NCI-H460 (cell line): ENCODE data around the gene ZMYM4. TPM values are rescaled to one million over a fixed set of nuclear protein-coding genes. Genes with fewer than 3 reads are reported as not detected.
"Not testable (repeated sequence)": the region's sequence is repeated elsewhere in the genome, so short reads cannot be mapped to it uniquely, and the experiment has no call there.

Experiments used
- DNase-seq: peaks from one replicate; pipeline ENCODE4 v3.0.0-alpha.2; 2016; ENCODE audit warnings: low read depth; ENCODE audit errors: extremely low read depth
- polyA plus RNA-seq: library from polyadenylated mRNA; depleted of rRNA; stranded (reverse); fragments of >200 nt; gene quantifications from 2 replicates; pipeline ENCODE4 v1.2.3, GENCODE V29; 2014; cell fraction: nucleus; rRNA removed
- total RNA-seq: library from RNA; depleted of rRNA; stranded (reverse); fragments of >200 nt; shearing (Covaris generic); gene quantifications from 2 replicates; pipeline ENCODE4 v1.2.3, GENCODE V29; 2014; rRNA removed

Gene ZMYM4
- 19.4 and 24.9 TPM in 2 replicates for total RNA-seq
- 9.4 and 11.6 TPM in 2 replicates for polyA plus RNA-seq

DNA sequence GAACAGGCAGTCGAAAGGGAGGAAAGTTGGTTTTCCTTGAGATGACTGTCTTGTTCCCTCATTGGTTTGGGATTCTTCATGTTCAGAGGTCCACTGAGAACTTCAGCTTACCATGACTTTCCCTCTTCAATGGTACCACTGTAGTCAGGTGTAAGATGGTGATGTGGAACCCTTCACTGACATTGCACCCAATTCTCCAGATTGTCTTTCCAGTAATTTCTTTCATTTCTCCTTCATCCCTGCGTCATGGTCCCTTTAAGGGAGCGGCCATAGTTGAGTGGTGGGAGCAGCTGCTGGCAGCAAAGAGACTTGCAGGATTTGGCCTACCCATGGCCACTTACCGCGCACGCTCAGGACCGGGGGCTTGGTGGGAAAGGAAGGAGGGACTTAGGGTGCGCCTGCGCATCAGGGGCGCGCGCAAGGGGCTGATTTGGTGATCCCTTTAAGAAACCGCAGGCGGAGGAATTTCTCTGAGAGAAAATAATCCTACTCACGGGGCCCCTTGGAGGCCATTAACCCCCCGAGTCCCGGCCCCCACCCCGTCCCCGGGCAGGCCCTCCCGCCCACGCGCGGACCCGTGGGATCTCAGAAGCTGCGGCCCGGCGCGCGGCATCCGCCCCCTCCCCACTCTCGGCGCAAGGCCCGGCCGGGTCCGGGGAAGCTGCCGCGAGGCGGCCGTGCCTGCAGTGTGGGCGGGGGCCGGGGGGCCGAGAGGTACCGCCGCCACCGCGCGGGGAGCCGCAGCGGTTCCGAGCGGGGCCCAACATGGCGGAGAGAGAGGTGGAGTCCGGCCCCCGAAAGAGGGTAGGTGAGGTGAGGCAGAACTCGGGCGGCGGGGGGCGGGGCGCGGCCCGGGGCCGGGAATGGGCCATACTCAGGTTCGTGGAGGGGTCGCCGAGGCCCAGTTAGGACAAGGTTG, at the start of gene ZMYM4:
TSS of gene ZMYM4 (plus strand) at position 428 of the 919 bp plus-strand sequence. CDS start at position 766, 338 bp downstream.
- peak; percentile 92 for DNase-seq

DNA sequence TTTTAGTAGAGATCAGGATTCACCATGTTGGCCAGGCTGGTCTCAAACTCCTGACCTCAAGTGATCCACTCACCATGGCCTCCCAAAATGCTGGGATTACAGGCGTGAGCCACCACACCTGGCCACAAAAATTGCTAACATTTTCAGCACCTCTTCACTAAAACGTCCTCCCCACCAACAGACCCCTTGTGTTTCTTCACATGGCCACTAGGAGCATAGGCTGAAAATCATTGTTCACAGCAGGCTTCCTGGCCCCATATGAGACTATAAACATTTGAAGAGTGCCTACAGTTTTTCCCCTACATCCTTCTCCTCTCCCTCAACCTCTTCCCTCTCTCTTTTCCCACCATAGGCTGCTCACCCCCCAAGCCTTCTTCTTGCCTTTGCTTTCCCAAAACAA, 47.5 kb upstream of the ZMYM4 start:
- DNase-seq, result no peak

DNA sequence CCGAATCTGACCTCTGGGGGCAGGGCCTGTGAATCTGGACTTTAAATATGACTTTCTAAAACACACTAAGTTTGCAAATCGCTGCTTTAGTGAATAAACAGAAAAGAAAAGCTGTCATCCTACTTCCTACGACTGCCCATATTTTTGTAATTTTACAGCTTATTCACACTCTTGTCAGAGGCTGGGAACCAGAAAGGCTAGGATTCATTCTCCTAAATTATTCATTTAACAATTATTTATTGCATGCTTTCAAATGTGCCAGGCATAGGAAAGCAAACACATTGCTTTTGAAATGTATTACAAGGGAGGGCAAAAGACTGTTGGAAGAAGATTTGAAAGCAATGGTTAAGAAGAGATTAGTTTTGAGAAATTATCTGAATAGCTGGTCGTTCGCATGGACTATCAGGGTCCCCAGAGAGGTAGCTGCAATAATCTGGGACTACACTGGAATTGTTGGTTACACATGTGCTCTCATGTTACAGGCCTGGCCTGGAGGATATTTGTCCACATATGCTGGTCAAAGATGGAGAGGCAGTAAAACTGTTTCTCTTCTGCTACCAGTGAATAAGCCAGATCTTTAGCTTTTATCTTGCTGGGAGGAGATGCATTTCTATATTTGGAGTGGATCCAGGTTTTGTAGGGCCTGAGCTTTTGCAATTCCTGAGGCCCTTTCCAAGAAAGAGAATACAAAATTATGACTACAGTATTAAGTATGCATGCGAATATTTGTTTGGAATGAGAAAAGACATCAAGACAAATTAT, 46.0 kb upstream of the ZMYM4 start:
- DNase-seq, result no peak

DNA sequence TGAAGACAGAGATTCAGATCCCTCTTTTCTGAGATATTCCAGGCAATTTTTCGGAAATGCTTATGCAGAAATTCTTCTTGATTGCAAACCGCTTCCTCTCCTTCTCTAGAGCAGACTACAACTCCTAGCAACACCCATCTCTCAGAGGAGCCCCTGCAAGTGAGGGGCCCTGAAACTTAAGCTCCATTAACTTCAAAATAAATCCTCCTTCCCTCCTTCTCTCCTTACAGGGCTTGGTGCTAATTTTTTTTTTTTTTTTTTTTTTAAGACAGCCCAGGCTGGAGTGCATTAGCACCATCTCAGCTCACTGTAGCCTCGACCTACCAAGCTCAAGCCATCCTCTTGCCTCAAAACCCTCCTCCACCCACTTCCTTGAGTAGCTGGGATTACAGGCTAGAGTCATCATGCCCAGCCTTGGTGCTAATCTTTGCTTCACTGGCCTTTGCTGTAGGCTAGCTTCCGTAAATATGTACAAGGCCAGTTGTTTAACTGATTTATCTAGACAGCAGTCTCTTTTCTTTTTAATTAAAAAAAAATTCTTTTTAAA, 45.4 kb upstream of the ZMYM4 start:
- DNase-seq, result no peak

DNA sequence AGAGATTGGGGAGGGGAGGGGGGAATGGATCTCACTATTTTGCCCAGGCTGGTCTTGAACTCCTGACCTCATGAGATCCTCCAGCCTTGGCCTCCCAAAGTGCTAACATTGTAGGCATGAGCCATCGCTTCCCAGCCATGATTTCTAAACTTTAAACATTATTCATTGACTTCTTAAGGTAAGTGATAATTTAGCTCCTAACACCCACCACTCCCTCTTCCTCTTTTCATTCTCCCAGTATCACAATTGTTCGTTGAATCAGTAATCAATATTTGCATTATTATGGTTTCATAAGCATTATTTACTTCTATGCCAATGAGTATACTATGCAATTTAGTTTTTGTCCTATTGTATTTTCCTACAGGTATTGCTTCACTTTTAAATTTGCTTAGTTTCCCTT, 42.0 kb upstream of the ZMYM4 start:
- DNase-seq, result no peak

DNA sequence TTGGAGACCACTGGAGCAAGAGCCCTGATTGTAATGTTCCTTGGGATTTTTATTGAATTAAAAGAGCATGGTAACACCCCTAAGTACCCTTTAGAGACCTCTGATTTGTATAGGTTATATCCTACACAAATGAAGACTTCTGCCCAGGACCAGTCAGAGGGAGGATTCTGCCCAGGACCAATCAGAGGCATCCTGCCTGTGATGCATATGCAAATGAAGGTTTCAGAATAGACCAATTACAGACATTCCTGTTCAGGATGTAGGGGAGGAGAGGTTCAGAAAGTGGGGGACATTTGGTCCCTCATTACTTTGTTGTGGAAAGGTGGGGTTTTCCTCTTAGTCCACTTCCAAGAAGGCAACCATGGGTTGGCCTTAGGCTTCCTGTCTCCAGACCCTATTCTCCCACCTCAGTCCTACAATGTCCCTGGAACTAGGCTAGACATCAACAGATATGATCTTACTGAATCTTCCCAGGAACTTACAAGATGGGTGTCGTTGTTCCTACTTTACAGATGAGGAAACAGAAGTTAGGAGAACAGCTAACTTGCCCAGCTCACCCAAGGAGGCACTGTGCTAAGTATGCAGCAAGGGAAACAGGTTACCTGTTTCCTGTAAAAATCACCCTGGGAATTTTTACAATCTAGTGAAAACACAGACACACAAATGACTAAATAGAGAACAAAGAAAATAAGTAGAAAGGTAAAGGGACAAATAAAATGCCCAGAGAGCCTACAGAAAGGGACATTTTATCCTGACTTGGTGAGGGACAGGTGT, 38.7 kb upstream of the ZMYM4 start:
- no peak for DNase-seq

DNA sequence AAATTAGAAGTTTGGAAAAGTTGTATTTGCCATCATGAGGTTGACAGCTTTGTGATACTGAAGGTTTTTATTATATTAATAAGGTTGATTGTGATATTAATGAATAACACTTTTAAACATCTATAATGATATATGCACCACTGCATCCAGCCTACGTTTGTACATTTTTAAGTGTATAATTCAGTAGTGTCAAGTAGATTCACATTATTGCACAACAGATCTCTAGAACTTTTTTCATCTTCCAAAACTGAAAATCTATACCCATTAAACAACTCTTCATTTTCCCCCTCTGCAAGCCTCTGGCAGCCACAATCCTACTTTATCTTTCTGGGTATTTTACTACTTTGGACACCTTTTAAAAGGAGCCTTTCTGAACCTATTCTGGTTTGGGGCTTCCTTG, 37.2 kb upstream of the ZMYM4 start:
- no peak for DNase-seq

DNA sequence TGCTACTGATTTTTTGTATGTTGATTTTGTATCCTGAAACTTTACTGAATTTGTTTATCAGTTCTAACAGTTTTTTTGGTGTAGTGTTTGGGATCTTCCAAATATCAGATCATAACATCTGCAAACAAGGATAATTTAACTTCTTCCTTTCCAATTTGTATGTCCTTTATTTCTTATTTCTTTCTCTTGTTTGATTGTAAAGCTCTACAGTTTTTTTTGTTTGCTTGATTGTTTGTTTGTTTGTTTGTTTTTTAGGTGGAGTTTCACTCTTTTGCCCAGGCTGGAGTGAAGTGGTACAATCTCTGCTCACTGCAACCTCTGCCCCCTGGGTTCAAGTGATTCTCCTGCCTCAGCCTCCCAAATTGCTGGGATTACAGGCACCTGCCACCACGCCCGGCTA, 31.7 kb upstream of the ZMYM4 start:
- DNase-seq, result not testable (repeated sequence)

DNA sequence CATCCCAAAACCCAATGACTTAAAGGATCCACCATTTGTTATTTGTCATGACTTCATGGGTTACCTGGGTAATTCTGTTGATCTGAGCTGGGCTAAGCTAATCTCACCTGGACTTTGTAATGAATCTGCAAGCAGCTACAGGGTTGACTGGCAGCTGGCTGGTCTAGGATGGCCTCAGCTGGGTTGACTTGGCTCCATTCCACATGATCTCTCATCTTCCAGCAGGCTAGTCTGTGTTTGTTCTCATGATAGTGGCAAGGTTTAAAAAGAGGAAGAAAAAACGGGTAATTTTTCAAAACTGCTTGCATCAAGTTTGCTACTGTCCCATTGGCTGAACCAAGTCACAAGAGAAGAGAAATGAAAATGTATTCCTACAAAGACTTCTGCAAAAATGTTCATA, 24.8 kb upstream of the ZMYM4 start:
- no peak for DNase-seq

DNA sequence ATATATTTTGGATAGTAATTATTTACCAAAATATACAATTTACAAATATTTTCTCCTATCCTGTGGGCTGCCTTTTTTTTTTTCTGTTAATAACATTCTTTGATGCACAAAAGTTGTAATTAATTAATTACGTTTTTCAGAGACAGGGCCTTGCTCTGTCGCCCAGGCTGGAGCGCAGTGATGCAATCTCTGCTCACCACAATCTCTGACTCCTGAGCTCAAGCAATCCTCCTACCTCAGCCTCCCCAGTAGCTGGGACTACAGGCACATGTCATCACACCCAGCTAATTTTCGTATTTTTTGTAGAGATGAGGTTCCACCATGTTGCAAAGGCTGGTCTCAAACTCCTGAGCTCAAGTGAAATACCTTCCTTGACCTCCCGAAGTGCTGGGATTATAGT, 21.3 kb upstream of the ZMYM4 start:
- no peak for DNase-seq

DNA sequence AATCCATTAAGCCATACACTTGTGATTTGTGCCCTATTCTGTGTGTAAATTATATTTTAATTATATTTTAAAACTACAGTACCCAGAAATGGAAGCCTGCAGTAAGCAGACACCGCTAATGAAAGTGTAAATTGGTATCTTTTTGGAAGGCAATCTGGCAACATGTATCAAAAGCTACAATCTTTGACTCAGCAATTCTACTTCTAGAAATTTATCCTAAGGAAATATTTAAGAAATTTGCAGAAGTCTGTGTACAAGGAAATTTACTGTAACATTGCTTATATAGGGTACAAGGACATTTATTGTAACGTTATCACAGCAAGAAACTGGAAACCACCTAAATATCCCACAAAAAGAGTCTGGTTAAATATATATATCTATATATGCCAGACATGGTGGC, 14.6 kb upstream of the ZMYM4 start:
- DNase-seq, result no peak

DNA sequence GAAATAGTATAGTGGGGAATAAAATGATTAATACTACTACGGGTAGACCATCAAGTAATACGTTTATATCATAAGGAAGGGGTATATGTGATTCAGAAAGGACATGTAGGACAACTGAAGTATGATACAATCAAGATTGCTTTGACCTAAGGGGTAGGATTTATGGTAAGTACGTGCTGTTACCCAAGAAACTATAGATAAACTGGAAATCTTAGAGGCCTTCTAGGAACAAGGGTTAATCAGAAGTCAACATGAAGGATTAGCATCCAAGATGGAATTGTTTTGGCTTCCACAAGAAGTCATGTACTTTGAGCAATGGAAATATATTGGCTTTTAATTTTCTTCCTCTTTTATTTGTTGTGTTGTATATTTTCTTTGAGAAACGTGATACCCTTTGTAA, 13.2 kb upstream of the ZMYM4 start:
- DNase-seq, result no peak

DNA sequence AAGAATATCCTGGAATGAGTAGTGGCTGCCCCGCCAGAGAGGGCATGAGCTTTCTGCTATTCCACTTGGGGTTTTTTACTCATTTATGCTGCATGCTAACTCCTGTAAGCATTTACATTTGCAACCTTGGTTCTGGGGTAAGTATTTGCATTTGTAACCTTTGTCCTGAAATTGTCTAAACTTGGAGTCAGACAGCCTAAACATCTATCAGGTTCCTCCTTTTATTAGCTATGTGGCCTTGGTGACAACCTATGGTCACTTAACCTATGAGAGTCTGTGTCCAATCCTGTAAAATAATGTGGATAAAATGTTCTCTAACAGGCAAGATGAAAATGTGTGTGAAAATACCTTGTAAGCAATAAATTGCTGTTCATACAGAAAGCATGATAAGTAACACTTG, 8.9 kb upstream of the ZMYM4 start:
- DNase-seq, result no peak

DNA sequence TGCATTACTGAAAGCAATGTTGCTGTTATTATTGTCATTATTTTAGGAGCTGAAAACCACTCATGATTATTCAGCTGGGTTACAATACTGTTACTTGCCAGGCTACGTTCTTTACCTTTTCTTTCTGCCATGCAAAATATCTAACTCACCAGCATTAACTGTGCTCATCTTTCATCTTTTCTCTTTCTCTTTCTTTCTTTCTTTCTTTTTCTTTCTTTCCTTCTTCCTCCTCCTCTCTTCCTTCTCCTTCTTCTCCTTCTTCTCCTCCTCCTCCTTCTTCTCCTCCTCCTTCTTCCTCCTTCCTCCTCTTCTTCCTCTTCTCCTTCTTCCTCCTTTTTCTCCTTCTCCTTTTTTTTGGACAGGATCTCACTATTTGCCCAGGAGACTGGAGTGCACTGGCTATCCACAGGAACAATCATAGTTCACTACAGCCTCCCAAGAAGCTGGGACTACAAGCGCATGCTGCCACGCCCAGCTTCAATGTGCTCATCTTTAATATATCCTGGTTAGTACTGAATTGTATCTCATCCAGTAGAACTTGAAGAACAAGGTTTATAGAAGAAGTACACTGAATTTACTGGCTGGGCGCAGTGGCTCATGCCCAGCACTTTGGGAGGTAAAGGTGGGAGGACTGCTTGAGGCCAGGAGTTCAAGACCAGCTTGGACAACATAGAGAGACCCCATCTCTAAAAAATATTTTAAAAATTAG, 6.9 kb upstream of the ZMYM4 start:
- no peak for DNase-seq

DNA sequence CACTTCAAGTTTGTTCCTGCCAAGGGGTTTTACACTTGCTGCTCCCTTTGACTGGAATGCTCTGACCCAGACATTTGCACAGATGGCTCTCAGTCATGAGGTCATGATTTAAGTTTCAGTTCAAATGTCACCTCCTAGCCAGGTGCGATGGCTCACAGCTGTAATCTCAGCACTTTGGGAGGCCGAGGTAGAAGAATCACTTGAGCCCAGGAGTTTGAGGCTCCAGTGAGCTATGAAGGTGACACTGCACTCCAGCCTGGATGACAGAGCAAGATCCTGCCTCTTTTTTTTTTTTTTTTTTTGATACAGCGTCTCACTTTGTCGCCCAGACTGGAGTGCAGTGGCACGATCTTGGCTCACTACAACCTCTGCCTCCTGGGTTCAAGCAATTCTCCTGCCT, 4.5 kb upstream of the ZMYM4 start:
- no peak for DNase-seq

DNA sequence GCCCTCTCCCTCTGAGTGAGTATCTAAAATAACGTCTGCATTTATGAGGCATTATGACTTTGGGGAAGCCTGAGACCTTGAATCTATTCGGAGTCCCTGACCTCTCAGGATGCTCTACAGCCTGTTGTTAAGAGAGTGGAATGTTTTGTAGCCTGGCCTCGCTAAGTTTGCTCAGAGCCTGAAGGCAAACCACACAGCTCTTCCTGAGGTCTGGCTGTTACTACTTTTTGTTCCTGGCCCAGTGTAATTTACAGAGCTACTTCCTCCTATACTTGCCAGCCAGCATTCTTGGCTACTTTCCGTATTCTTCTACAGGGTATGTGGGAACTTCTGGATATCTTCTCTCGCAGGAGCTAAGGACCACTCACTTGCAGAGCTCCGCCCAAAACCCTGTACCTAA, 3.6 kb upstream of the ZMYM4 start:
- no peak for DNase-seq

DNA sequence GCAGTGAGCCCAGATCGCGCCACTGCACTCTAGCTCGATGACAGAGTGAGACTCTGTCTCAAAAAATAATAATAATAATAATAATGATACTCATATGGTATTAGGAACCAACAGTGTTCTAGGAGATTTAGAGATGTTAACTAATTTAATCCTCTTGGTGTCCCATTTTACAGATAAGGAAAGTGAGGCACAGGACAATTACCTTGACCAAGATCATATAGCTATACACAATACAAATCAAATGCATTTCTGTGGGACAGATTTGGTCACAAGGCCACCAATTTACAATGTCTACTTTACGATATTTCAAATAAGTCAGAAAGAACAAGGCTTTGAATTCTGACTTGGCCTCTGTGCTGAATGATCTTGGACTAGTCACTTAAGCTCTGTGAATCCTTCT, 2.2 kb upstream of the ZMYM4 start:
- no peak for DNase-seq

DNA sequence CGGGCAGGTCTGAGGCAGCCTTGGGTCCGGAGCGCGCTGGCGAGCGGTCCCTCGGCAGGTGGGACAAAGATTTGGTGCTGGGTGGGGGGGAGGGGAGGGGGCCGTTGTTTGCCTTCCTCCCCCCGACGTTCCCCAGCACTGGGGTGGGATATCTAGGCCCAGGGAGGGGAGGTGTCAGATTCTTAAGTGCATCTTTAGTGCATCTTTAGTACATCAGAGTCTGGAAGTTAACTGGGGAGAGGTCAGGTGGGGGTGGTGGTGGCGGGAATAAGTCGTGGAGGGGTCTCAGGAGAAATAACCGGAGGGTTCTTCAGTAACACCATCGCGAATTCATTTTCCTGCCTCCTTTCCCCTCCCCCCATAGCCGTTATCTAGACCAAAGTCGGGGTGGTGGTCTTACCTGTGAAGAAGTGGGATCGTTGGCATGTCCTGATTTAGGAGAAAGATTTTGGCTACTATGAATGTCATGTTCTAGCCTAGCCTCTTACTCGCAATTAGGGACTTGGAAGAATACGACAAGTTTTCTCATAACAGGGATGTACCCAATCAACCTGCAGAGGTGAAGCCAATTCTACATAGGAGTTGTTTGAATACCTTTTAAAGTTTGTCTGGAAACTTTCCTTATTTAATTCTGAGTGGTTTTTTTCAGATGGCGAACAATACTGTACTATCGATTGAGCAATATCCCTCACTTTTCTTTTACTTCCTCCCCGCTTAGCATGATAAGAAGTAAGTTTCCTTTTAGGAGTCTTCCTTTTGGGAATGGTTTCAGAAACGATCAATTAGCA, 886 bp downstream of the ZMYM4 start:
- no peak for DNase-seq

DNA sequence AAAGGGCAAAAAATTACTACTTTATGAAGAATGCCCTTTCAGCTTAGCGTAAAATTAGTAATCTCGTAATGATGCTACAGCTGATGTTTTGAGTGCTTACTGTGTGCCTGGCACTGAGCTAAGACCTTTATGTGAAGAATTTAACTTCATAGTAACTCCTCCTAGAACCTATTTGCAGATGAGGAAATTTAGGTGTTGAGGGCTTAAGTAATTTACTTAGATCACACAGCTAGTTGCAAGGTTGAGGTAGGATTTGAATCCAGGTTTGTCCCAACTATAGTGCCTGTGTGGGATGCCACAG, 1.4 kb downstream of the ZMYM4 start:
- DNase-seq, result no peak

DNA sequence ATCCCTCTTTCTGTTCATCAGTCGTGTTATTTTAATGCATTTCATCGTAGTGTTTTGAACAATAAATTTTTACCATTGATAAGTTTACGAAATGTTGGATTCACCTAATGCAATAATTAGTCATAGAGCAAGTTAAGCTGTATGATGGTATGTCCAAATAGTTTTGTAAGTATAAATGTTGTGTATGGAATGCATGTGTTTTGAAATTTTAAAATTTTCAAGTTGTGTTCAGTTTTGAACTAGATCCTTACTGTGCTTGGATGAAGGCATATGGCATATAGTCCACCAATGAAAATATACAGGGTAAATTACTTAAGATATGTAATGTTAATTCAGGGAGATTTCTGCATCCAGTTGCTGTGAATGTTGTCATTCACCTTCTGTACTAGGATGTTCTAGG, 2.3 kb downstream of the ZMYM4 start:
- no peak for DNase-seq
